Measurements from ENCODE around the gene DUS2. TPM values are rescaled to one million over a fixed set of nuclear protein-coding genes. Genes with fewer than 3 reads are reported as not detected.

The DUS2 gene
- total and polyA plus RNA-seq, 8 donors = 2.7 to 6.2 (median 4.5) TPM

- no peak overlapping the region for H3K27ac ChIP-seq
- H3K36me3 ChIP-seq = peaks cover 0 to 6% (median 0%) of the 10 kb centered on the region in 3 donors
- 91% methylated on average over 6 of the region's 6 CpGs for WGBS, 2 donors
- no peak for TF ChIP-seq CTCF (IDR thresholded peaks at IDR 0.05)
- H3K4me1 ChIP-seq = peaks cover 0 to under 1% (median 0%) of the 10 kb centered on the region in 3 donors
- no peak overlapping the region for H3K4me3 ChIP-seq
- ATAC-seq (peak in 2 of 4 donors; percentile 9 to 37), FAIRE-seq (no peak), DNase-seq (peak in 1 of 6 donors; percentile 46)
- H3K9me3 ChIP-seq = no peaks in the 10 kb centered on the region
- H3K27me3 ChIP-seq = no peaks in the 10 kb centered on the region
- intact Hi-C loops (cut with DNase I) = no loop called here
Observed at GRCh38 chr16:68074850-68075555, 51.9 kb downstream of the DUS2 start.

- H3K36me3 ChIP-seq = peaks cover 0 to 6% (median 0%) of the 10 kb centered on the region in 3 donors
- 96 to 100% methylated on average over 3 of the region's 3 CpGs for WGBS, 2 donors
- H3K27ac ChIP-seq = no peak overlapping the region
- H3K9me3 ChIP-seq = no peaks in the 10 kb centered on the region
- H3K4me3 ChIP-seq = no peak overlapping the region
- DNase-seq = no peak
- ATAC-seq = no peak
- no peaks in the 10 kb centered on the region for H3K27me3 ChIP-seq
- FAIRE-seq = no peak
- intact Hi-C loops (cut with DNase I) = no loop called here
- no peaks in the 10 kb centered on the region for H3K4me1 ChIP-seq
- no peak for TF ChIP-seq CTCF (IDR thresholded peaks at IDR 0.05)
Observed at GRCh38 chr16:68075980-68076379, 52.9 kb downstream of the DUS2 start.

GRCh38 chr16:68076560-68076959 is 53.5 kb downstream of the DUS2 start:
- H3K27ac ChIP-seq = no peak overlapping the region
- H3K4me3 ChIP-seq = no peak overlapping the region
- TF ChIP-seq CTCF (IDR thresholded peaks at IDR 0.05) = no peak
- no peaks in the 10 kb centered on the region for H3K27me3 ChIP-seq
- no peaks in the 10 kb centered on the region for H3K9me3 ChIP-seq
- 91 to 96% methylated on average over 3 of the region's 3 CpGs for whole genome bisulfite sequencing, 2 donors
- DNase-seq (no peak), FAIRE-seq (no peak), ATAC-seq (no peak)
- H3K4me1 ChIP-seq = no peaks in the 10 kb centered on the region
- intact Hi-C loops (cut with DNase I) = no loop called here
- H3K36me3 ChIP-seq = peaks cover 0 to 6% (median 0%) of the 10 kb centered on the region in 3 donors

GRCh38 chr16:68077866-68078700 is 55.0 kb downstream of the DUS2 start:
- ATAC-seq (no peak), DNase-seq (no peak), FAIRE-seq (no peak)
- no peaks in the 10 kb centered on the region for H3K4me1 ChIP-seq
- intact Hi-C loops (cut with DNase I) = no loop called here
- no peaks in the 10 kb centered on the region for H3K36me3 ChIP-seq
- 90 to 93% methylated on average over 7 of the region's 7 CpGs for WGBS, 2 donors
- H3K27ac ChIP-seq = no peak overlapping the region
- H3K27me3 ChIP-seq = no peaks in the 10 kb centered on the region
- no peaks in the 10 kb centered on the region for H3K9me3 ChIP-seq
- TF ChIP-seq CTCF (IDR thresholded peaks at IDR 0.05) = no peak
- H3K4me3 ChIP-seq = no peak overlapping the region
